HUDEP-2 (cell line): ENCODE results near the gene CFAP65.

Experiments used
- DNase-seq, 76 experiments: peaks; one replicate each; lab custom pipeline; 2025; ENCODE audit not compliant: unreplicated experiment in 76 of 76; lab: John Stamatoyannopoulos, UW

CFAP65 gene

GRCh38 chr2:219060821-219061791 is 19.8 kb upstream of the CFAP65 start, which contains the start of gene IHH:
TSS of gene IHH (minus strand) at chr2:219060921. CDS start at chr2:219060467, 454 bp downstream.
- DNase-seq: no peak

GRCh38 chr2:219059725-219060682 is 18.7 kb upstream of the CFAP65 start:
- no peak for DNase-seq

GRCh38 chr2:219059375-219059724 is 18.0 kb upstream of the CFAP65 start:
- DNase-seq: no peak

GRCh38 chr2:219058541-219059374 is 17.4 kb upstream of the CFAP65 start:
- DNase-seq: peak in 5 of 76 experiments; percentile 9 to 25 (median 17)

- DNase-seq: peak in 64 of 76 experiments; percentile 4 to 77 (median 48)
These were observed 16.6 kb upstream of the CFAP65 start for GRCh38 chr2:219057709-219058540.

- no peak for DNase-seq
These were observed 15.8 kb upstream of the CFAP65 start for GRCh38 chr2:219056896-219057708.

- no peak for DNase-seq
These were observed 15.0 kb upstream of the CFAP65 start for GRCh38 chr2:219056176-219056895.

GRCh38 chr2:219054956-219055903 is 13.9 kb upstream of the CFAP65 start:
- no peak for DNase-seq

- no peak for DNase-seq
These were observed 8.0 kb upstream of the CFAP65 start for GRCh38 chr2:219049282-219049681.

GRCh38 chr2:219045937-219046550 is 4.7 kb upstream of the CFAP65 start:
- DNase-seq: peak in 24 of 76 experiments; percentile 3 to 45 (median 15)

GRCh38 chr2:219042750-219043149 is 1.4 kb upstream of the CFAP65 start:
- no peak for DNase-seq

GRCh38 chr2:219042157-219042556 is 841 bp upstream of the CFAP65 start:
- DNase-seq: no peak

GRCh38 chr2:219038600-219038999 is 2.7 kb downstream of the CFAP65 start:
- DNase-seq: no peak

- DNase-seq: no peak
These were observed 3.4 kb downstream of the CFAP65 start for GRCh38 chr2:219037783-219038499.

- DNase-seq: no peak
These were observed 5.4 kb downstream of the CFAP65 start for GRCh38 chr2:219035942-219036341.

- DNase-seq: no peak
These were observed 6.5 kb downstream of the CFAP65 start for GRCh38 chr2:219034823-219035222.
